HepG2 (cell line): ENCODE results near the gene SECISBP2L. TPM values are rescaled to one million over a fixed set of nuclear protein-coding genes. Genes with fewer than 3 reads are reported as not detected.

Experiments
- ATF7-NPFF ChIP-seq: sonication (generic); formaldehyde crosslinking; IDR thresholded peaks from 2 replicates; pipeline ENCODE4 v1.8.1; 2023; ENCODE audit warnings: mild to moderate bottlenecking, low read depth, missing genetic modification reagents, moderate library complexity
- DMAP1 ChIP-seq: IDR thresholded peaks from 2 replicates; pipeline ENCODE4 v1.6.1; 2016
- DRAP1 ChIP-seq: IDR thresholded peaks from 2 replicates; pipeline ENCODE4 v1.6.1; 2016; ENCODE audit warnings: missing genetic modification reagents, missing compliant biosample characterization
- HDAC2 ChIP-seq: sonication (generic); formaldehyde crosslinking; IDR thresholded peaks from 2 replicates; pipeline ENCODE4 v1.4.0; 2020; ENCODE audit warnings: missing genetic modification reagents
- KDM6A ChIP-seq: IDR thresholded peaks from 2 replicates; pipeline ENCODE4 v1.6.1; 2016; ENCODE audit warnings: low read depth
- NFIB ChIP-seq: sonication (generic); formaldehyde crosslinking; IDR thresholded peaks from 2 replicates; pipeline ENCODE4 v1.9.0; 2021; ENCODE audit warnings: missing genetic modification reagents, mild to moderate bottlenecking, borderline replicate concordance
- STAG1 ChIP-seq: sonication (generic); formaldehyde crosslinking; IDR thresholded peaks from 2 replicates; pipeline ENCODE4 v1.4.0; 2020; ENCODE audit warnings: missing genetic modification reagents
- ZNF24 ChIP-seq: fragments of 450-650 bp; IDR thresholded peaks from 2 replicates; pipeline ENCODE4 v1.6.1; 2017; ENCODE audit warnings: antibody characterized with exemption, mild to moderate bottlenecking
- ZNF30 ChIP-seq: sonication (generic); formaldehyde crosslinking; IDR thresholded peaks from 2 replicates; pipeline ENCODE4 v1.5.0; 2020; ENCODE audit warnings: mild to moderate bottlenecking, missing genetic modification reagents
- ZNF333 ChIP-seq: sonication (generic); formaldehyde crosslinking; IDR thresholded peaks from 2 replicates; pipeline ENCODE4 v1.4.0; 2020; ENCODE audit warnings: mild to moderate bottlenecking, missing genetic modification reagents, borderline replicate concordance
- ZNF646 ChIP-seq: sonication (generic); formaldehyde crosslinking; IDR thresholded peaks from 2 replicates; pipeline ENCODE4 v1.9.0; 2021; ENCODE audit warnings: mild to moderate bottlenecking, missing genetic modification reagents
- ZNF703 ChIP-seq: sonication (generic); formaldehyde crosslinking; IDR thresholded peaks from 2 replicates; pipeline ENCODE4 v1.5.1; 2020; ENCODE audit warnings: missing genetic modification reagents, mild to moderate bottlenecking, moderate library complexity, borderline replicate concordance
- ZNF737 ChIP-seq: sonication (generic); formaldehyde crosslinking; IDR thresholded peaks from 2 replicates; pipeline ENCODE4 v1.5.0; 2020; ENCODE audit warnings: missing genetic modification reagents, mild to moderate bottlenecking, borderline replicate concordance
- ZNF768 ChIP-seq: sonication (generic); formaldehyde crosslinking; IDR thresholded peaks from 2 replicates; pipeline ENCODE4 v1.4.0; 2020; ENCODE audit warnings: missing genetic modification reagents
- ZSCAN20 ChIP-seq: sonication (generic); formaldehyde crosslinking; IDR thresholded peaks from 2 replicates; pipeline ENCODE4 v1.4.0; 2020; ENCODE audit warnings: missing genetic modification reagents, mild to moderate bottlenecking, borderline replicate concordance
- polyA plus RNA-seq, 8 experiments: library from polyadenylated mRNA; depleted of rRNA in 3 of 8; stranded (reverse) in 7 of 8; unstranded in 1 of 8; fragments of >200 nt; fragmentation: Illumina TruSeq in 4 of 8; extraction: Trizol in 4 of 8; gene quantifications; 2 replicates each; pipeline versions ENCODE4 v1.2.1 to v1.2.3, GENCODE V29; 2011 to 2016; ENCODE audit warnings: low read depth in 4 of 8, missing spikeins in 1 of 8, mixed read lengths in 1 of 8; ENCODE audit not compliant: insufficient read depth in 1 of 8
- total RNA-seq, 5 experiments: library from RNA; depleted of rRNA; stranded (reverse); fragments of >200 nt; fragmentation: Illumina TruSeq; extraction: Trizol; gene quantifications; 2 replicates each; pipeline ENCODE4 v1.2.3, GENCODE V29; 2016; ENCODE audit warnings: low read depth in 1 of 5
- TF ChIP-seq, protein P1 (sequence below): sonication (generic); formaldehyde crosslinking; IDR thresholded peaks from 2 replicates; pipeline ENCODE4 v1.4.0; 2020; ENCODE audit warnings: missing genetic modification reagents
- TF ChIP-seq, protein P2 (sequence below): sonication (generic); formaldehyde crosslinking; IDR thresholded peaks from 2 replicates; pipeline ENCODE4 v1.4.0; 2020; ENCODE audit warnings: missing genetic modification reagents, borderline replicate concordance
- TF ChIP-seq, protein P3 (sequence below): sonication (generic); formaldehyde crosslinking; IDR thresholded peaks from 2 replicates; pipeline ENCODE4 v1.4.0; 2020; ENCODE audit warnings: missing genetic modification reagents

SECISBP2L gene
- total and polyA plus RNA-seq, 2 of the 13 experiments (the other 11 are each of a cell fraction or from before 2014, with no cell fraction given), result 13.9 to 15.6 TPM

DNA sequence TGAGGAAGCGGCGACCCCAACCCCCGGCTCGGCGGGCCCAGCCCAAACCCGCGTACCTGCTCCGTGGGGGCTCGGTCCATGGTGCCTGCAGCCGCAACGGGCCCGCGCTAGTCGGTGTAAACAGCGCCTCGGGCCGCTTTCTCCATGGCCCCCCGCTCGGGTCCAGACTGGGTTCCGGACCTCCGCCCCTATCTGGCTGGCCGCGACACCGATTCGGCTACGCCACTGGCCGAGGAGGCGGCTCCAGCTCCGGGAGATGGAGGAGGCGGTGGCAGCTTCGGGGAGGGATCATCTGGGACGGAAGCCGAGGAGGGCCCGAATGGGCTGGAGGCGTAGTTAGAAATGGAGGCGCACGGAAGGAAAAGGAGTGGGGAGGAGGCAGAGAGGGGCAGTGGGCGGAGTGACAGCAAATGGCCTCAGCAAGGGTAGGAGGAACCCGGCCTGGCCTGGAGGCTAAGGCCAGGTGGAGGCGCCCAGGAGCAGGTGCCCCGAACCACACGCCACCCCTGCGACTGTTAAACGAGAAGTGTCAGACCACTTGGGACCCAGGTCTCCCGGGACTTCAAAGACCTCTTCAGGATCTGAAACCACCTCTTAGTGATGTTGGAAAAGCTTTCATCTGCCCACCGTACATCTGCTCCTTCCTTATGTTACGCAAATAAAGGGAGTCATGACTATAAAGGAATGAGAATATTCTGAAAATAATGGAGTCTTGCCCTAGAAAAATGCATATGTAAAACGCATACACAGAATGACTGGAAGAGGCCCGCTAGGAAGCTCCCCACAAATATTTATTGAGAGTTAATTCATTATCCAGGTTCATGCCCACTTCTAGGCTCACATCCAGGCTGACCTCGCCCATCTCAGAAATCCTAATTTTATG, at the start of gene SECISBP2L (continued):
- TF ChIP-seq ZNF737 (CRISPR knock-in tag) (no peak), ZNF768 (CRISPR knock-in tag) (peak; percentile 57; the same call in 1 of the 2 replicates), ZNF333 (CRISPR knock-in tag) (peak; percentile 82; the same call in 1 of the 2 replicates), NFIB (CRISPR knock-in tag) (no peak), ATF7-NPFF (CRISPR knock-in tag) (peak; percentile 91), ZNF646 (CRISPR knock-in tag) (no peak), DRAP1 (CRISPR knock-in tag) (peak; percentile 79), DMAP1 (CRISPR knock-in tag) (peak; percentile 70), HDAC2 (peak; percentile 84), ZSCAN20 (no peak), STAG1 (CRISPR knock-in tag) (peak; percentile 67), KDM6A (no peak), ZNF703 (CRISPR knock-in tag) (no peak; the same call in 1 of the 2 replicates), ZNF24 (no peak), ZNF30 (CRISPR knock-in tag) (no peak)
- TF ChIP-seq, protein P1, sequence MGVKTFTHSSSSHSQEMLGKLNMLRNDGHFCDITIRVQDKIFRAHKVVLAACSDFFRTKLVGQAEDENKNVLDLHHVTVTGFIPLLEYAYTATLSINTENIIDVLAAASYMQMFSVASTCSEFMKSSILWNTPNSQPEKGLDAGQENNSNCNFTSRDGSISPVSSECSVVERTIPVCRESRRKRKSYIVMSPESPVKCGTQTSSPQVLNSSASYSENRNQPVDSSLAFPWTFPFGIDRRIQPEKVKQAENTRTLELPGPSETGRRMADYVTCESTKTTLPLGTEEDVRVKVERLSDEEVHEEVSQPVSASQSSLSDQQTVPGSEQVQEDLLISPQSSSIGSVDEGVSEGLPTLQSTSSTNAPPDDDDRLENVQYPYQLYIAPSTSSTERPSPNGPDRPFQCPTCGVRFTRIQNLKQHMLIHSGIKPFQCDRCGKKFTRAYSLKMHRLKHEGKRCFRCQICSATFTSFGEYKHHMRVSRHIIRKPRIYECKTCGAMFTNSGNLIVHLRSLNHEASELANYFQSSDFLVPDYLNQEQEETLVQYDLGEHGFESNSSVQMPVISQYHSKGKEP, result peak; percentile 72; the same call in 1 of the 2 replicates
- TF ChIP-seq, protein P2, sequence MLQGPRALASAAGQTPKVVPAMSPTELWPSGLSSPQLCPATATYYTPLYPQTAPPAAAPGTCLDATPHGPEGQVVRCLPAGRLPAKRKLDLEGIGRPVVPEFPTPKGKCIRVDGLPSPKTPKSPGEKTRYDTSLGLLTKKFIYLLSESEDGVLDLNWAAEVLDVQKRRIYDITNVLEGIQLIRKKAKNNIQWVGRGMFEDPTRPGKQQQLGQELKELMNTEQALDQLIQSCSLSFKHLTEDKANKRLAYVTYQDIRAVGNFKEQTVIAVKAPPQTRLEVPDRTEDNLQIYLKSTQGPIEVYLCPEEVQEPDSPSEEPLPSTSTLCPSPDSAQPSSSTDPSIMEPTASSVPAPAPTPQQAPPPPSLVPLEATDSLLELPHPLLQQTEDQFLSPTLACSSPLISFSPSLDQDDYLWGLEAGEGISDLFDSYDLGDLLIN (CRISPR knock-in tag), result no peak
- TF ChIP-seq, protein P3, sequence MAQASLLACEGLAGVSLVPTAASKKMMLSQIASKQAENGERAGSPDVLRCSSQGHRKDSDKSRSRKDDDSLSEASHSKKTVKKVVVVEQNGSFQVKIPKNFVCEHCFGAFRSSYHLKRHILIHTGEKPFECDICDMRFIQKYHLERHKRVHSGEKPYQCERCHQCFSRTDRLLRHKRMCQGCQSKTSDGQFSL (CRISPR knock-in tag), result peak; percentile 77; the same call in 1 of the 2 replicates
